HEK293T (cell line): ENCODE results near the gene INHBE.

Experiments used
- CTCF ChIA-PET: fragments of 350-600 bp; formaldehyde crosslinking; extraction: SDS; loops from one replicate; lab custom pipeline; 2021; ENCODE audit warnings: antibody characterized with exemption, inconsistent platforms; lab: Yijun Ruan, JAX
- POLR2A ChIA-PET: fragments of 350-600 bp; formaldehyde crosslinking; extraction: SDS; loops from one replicate; lab custom pipeline; 2020; ENCODE audit warnings: antibody characterized with exemption, inconsistent platforms; lab: Yijun Ruan, JAX
- DNase-seq: peaks from one replicate; pipeline ENCODE4 v3.0.0; 2012; ENCODE audit warnings: mixed read lengths; ENCODE audit errors: extremely low spot score
- ARNT ChIP-seq: fragments of 450-650 bp; IDR thresholded peaks from 2 replicates; pipeline ENCODE4 v1.6.1; 2017; ENCODE audit warnings: mild to moderate bottlenecking
- BHLHE40 ChIP-seq: fragments of 450-650 bp; IDR thresholded peaks from 2 replicates; pipeline ENCODE4 v1.6.1; 2016; ENCODE audit warnings: mild to moderate bottlenecking, moderate library complexity, borderline replicate concordance
- CTBP1 ChIP-seq: fragments of 450-650 bp; IDR thresholded peaks from 2 replicates; pipeline ENCODE4 v1.6.1; 2016; ENCODE audit warnings: borderline replicate concordance
- ELF4 ChIP-seq: fragments of 450-650 bp; IDR thresholded peaks from 2 replicates; pipeline ENCODE4 v1.6.1; 2017; ENCODE audit warnings: antibody characterized with exemption
- FOXA1 ChIP-seq: fragments of 450-650 bp; IDR thresholded peaks from 2 replicates; pipeline ENCODE4 v1.6.1; 2016; ENCODE audit warnings: mild to moderate bottlenecking
- FOXK2 ChIP-seq: fragments of 450-650 bp; IDR thresholded peaks from 2 replicates; pipeline ENCODE4 v1.6.1; 2016; ENCODE audit warnings: mild to moderate bottlenecking
- FOXM1 ChIP-seq: fragments of 450-650 bp; IDR thresholded peaks from 2 replicates; pipeline ENCODE4 v1.6.1; 2017; ENCODE audit warnings: mild to moderate bottlenecking, borderline replicate concordance
- HDGF ChIP-seq: fragments of 450-650 bp; IDR thresholded peaks from 2 replicates; pipeline ENCODE4 v1.6.1; 2017; ENCODE audit warnings: antibody characterized with exemption, borderline replicate concordance
- L3MBTL2 ChIP-seq: fragments of 450-650 bp; conservative IDR thresholded peaks from 2 replicates; pipeline ENCODE4 v1.6.1; 2016; ENCODE audit warnings: mild to moderate bottlenecking
- LEF1 ChIP-seq: fragments of 450-650 bp; IDR thresholded peaks from 2 replicates; pipeline ENCODE4 v1.6.1; 2017; ENCODE audit warnings: mild to moderate bottlenecking, borderline replicate concordance
- NFRKB ChIP-seq: fragments of 450-650 bp; IDR thresholded peaks from 2 replicates; pipeline ENCODE4 v1.6.1; 2016; ENCODE audit warnings: mild to moderate bottlenecking, moderate library complexity
- PKNOX1 ChIP-seq: fragments of 450-650 bp; IDR thresholded peaks from 2 replicates; pipeline ENCODE4 v1.6.1; 2016
- SP1 ChIP-seq: fragments of 450-650 bp; IDR thresholded peaks from 2 replicates; pipeline ENCODE4 v1.6.1; 2017
- SUZ12 ChIP-seq: fragments of 450-650 bp; IDR thresholded peaks from 2 replicates; pipeline ENCODE4 v1.6.1; 2016; ENCODE audit warnings: mild to moderate bottlenecking
- TARDBP ChIP-seq: fragments of 450-650 bp; IDR thresholded peaks from 2 replicates; pipeline ENCODE4 v1.6.1; 2016
- ZNF384 ChIP-seq: fragments of 450-650 bp; IDR thresholded peaks from 2 replicates; pipeline ENCODE4 v1.6.1; 2016

The INHBE gene

GRCh38 chr12:57473392-57473791 is 18.3 kb downstream of the INHBE start:
- ChIA-PET CTCF (interaction anchor here (2.7 kb wide), 1 partner anchor 14 kb away, joined by 9 read pairs; the partner anchor contains the start of gene GLI1), POLR2A (no interaction called here)
- no peak for DNase-seq
- TF ChIP-seq ARNT (no peak), FOXM1 (no peak)

DNA sequence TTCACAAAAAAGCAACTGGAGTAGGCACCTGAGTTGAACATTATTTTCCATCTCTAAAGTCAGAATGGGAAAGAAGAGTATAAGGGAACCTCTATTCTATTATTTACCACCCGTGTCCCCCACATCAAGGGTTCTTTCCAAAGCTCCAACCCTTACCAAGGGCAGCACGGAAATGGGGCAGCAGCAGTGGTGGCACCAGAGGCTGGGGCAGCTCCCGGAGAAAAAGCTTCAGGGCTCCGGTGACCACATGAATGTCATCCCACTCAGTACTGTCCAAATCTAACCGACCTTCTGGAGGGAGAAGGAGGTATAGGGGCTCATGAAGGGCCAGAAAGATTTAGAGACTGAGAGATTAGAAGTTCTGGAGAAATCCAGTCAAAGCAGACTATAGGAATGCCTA is 18.8 kb downstream of the INHBE start:
- ChIA-PET CTCF (interaction anchor here (2.7 kb wide), 1 partner anchor 15 kb away, joined by 9 read pairs; the partner anchor contains the start of gene GLI1), POLR2A (interaction anchor here (1.2 kb wide), 1 partner anchor 12 kb away, joined by 4 read pairs; no protein-coding TSS in a partner anchor)
- DNase-seq: no peak
- TF ChIP-seq FOXA1 (no peak), CTBP1 (no peak), SUZ12 (no peak), HDGF (no peak), FOXM1 (no peak), NFRKB (no peak), L3MBTL2 (no peak), ARNT (no peak), ELF4 (no peak), ZNF384 (no peak), PKNOX1 (no peak), LEF1 (no peak), TARDBP (no peak), BHLHE40 (no peak), SP1 (no peak), FOXK2 (no peak)

- DNase-seq: no peak
- ChIA-PET CTCF (interaction anchor here (2.7 kb wide), 1 partner anchor 15 kb away, joined by 9 read pairs; the partner anchor contains the start of gene GLI1), POLR2A (interaction anchor here (1.2 to 1.3 kb wide), 2 partner anchors 11 to 16 kb away, joined by 4 to 7 read pairs; no protein-coding TSS in a partner anchor)
- no peak for TF ChIP-seq TARDBP
- no peak for TF ChIP-seq LEF1
- no peak for TF ChIP-seq SP1
- TF ChIP-seq FOXK2: no peak
- no peak for TF ChIP-seq CTBP1
- no peak for TF ChIP-seq BHLHE40
- TF ChIP-seq SUZ12: no peak
- no peak for TF ChIP-seq L3MBTL2
- TF ChIP-seq ARNT: no peak
- TF ChIP-seq FOXM1: no peak
- TF ChIP-seq ELF4: no peak
Observed at GRCh38 chr12:57474430-57474829, 19.3 kb downstream of the INHBE start.

GRCh38 chr12:57474862-57475261 is 19.8 kb downstream of the INHBE start:
- CTCF ChIA-PET: interaction anchor here (2.7 kb wide), 1 partner anchor 16 kb away, joined by 9 read pairs; the partner anchor contains the start of gene GLI1
- DNase-seq: no peak
- TF ChIP-seq HDGF (no peak), FOXK2 (no peak), TARDBP (no peak), SUZ12 (no peak), PKNOX1 (no peak), NFRKB (no peak)
- POLR2A ChIA-PET: interaction anchor here (1.2 to 1.3 kb wide), 2 partner anchors 11 to 16 kb away, joined by 4 to 7 read pairs; no protein-coding TSS in a partner anchor

GRCh38 chr12:57475271-57476161 is 20.4 kb downstream of the INHBE start:
- ChIA-PET POLR2A (interaction anchor here (1.2 to 1.3 kb wide), 2 partner anchors 10 to 17 kb away, joined by 4 to 7 read pairs; no protein-coding TSS in a partner anchor), CTCF (interaction anchor here (2.7 kb wide), 1 partner anchor 16 kb away, joined by 9 read pairs; the partner anchor contains the start of gene GLI1)
- no peak for TF ChIP-seq CTBP1
- TF ChIP-seq LEF1: no peak
- TF ChIP-seq ARNT: no peak
- TF ChIP-seq SP1: no peak
- TF ChIP-seq HDGF: no peak
- TF ChIP-seq FOXA1: no peak
- TF ChIP-seq PKNOX1: no peak
- TF ChIP-seq BHLHE40: no peak
- no peak for TF ChIP-seq NFRKB
- no peak for TF ChIP-seq FOXM1
- no peak for TF ChIP-seq TARDBP
- no peak for TF ChIP-seq ELF4
- no peak for TF ChIP-seq FOXK2
- TF ChIP-seq ZNF384: no peak
- TF ChIP-seq SUZ12: no peak
- TF ChIP-seq L3MBTL2: no peak
- DNase-seq: no peak
